H9 (cell line): ENCODE results near the gene COL4A1. TPM values are rescaled to one million over a fixed set of nuclear protein-coding genes. Genes with fewer than 3 reads are reported as not detected.

Experiments
- DNase-seq: peaks from one replicate; pipeline ENCODE4 v3.0.0-alpha.2; 2017
- H2AFZ ChIP-seq: one replicate; pipeline ENCODE4 v1.6.1; 2013; ENCODE audit warnings: mild to moderate bottlenecking, low read length, control low read depth, moderate library complexity
- H2AK5ac ChIP-seq: 2 replicates; pipeline ENCODE4 v1.6.1; 2013; ENCODE audit warnings: low read length, control low read depth, mixed read lengths; ENCODE audit not compliant: insufficient read length
- H2BK120ac ChIP-seq: one replicate; pipeline ENCODE4 v1.6.1; 2013; ENCODE audit warnings: low read depth, mild to moderate bottlenecking, low read length, control low read depth, inconsistent platforms; ENCODE audit not compliant: poor library complexity, severe bottlenecking
- H2BK12ac ChIP-seq: 2 replicates; pipeline ENCODE4 v1.6.1; 2013; ENCODE audit warnings: low read length, control low read depth, mixed read lengths, low read depth; ENCODE audit not compliant: insufficient read length
- H2BK15ac ChIP-seq: 2 replicates; pipeline ENCODE4 v1.6.1; 2013; ENCODE audit warnings: low read depth, low read length, control low read depth
- H2BK20ac ChIP-seq: one replicate; pipeline ENCODE4 v1.6.1; 2013; ENCODE audit warnings: low read depth, mild to moderate bottlenecking, low read length, control low read depth, inconsistent platforms; ENCODE audit not compliant: poor library complexity, severe bottlenecking
- H2BK5ac ChIP-seq: 2 replicates; pipeline ENCODE4 v1.6.1; 2013; ENCODE audit warnings: low read length, control low read depth, mixed read lengths; ENCODE audit not compliant: insufficient read length
- H3K14ac ChIP-seq: 2 replicates; pipeline ENCODE4 v1.6.1; 2013; ENCODE audit warnings: low read length, control low read depth; ENCODE audit not compliant: insufficient read depth
- H3K18ac ChIP-seq: 2 replicates; pipeline ENCODE4 v1.6.1; 2013; ENCODE audit warnings: low read depth, mild to moderate bottlenecking, mixed read lengths, low read length, control low read depth; ENCODE audit not compliant: insufficient read length
- H3K23ac ChIP-seq: 2 replicates; pipeline ENCODE4 v1.6.1; 2013; ENCODE audit warnings: low read length, control low read depth, mixed read lengths, low read depth; ENCODE audit not compliant: insufficient read length
- H3K23me2 ChIP-seq: 2 replicates; pipeline ENCODE4 v1.6.1; 2013; ENCODE audit warnings: low read depth, mild to moderate bottlenecking, mixed read lengths, low read length, control low read depth; ENCODE audit not compliant: insufficient read length, poor library complexity, severe bottlenecking
- H3K27ac ChIP-seq: 2 replicates; pipeline ENCODE4 v1.5.1; 2013; ENCODE audit warnings: low read length, control low read depth, mixed read lengths, low read depth; ENCODE audit not compliant: insufficient read length
- H3K27me3 ChIP-seq: 2 replicates; pipeline ENCODE4 v1.6.1; 2013; ENCODE audit warnings: low read length, control low read depth, inconsistent platforms; ENCODE audit not compliant: insufficient read depth
- H3K4ac ChIP-seq: 2 replicates; pipeline ENCODE4 v1.6.1; 2013; ENCODE audit warnings: low read depth, mild to moderate bottlenecking, control low read depth, inconsistent platforms, low read length, moderate library complexity
- H3K4me1 ChIP-seq: 2 replicates; pipeline ENCODE4 v1.6.1; 2013; ENCODE audit warnings: low read length, control low read depth, inconsistent platforms; ENCODE audit not compliant: insufficient read depth
- H3K4me2 ChIP-seq: 2 replicates; pipeline ENCODE4 v1.6.1; 2013; ENCODE audit warnings: low read length, control low read depth, mixed read lengths; ENCODE audit not compliant: insufficient read length, insufficient read depth
- H3K56ac ChIP-seq: 2 replicates; pipeline ENCODE4 v1.6.1; 2013; ENCODE audit warnings: low read depth, mild to moderate bottlenecking, mixed read lengths, low read length, control low read depth; ENCODE audit not compliant: insufficient read length
- H3K79me1 ChIP-seq: 2 replicates; pipeline ENCODE4 v1.6.1; 2013; ENCODE audit warnings: low read depth, mild to moderate bottlenecking, moderate library complexity, low read length, control low read depth, inconsistent platforms; ENCODE audit not compliant: insufficient read depth, poor library complexity, severe bottlenecking
- H3K79me2 ChIP-seq: 2 replicates; pipeline ENCODE4 v1.6.1; 2013; ENCODE audit warnings: low read length, control low read depth, inconsistent platforms; ENCODE audit not compliant: insufficient read depth
- H3K9ac ChIP-seq: 2 replicates; pipeline ENCODE4 v1.6.1; 2013; ENCODE audit warnings: low read length, control low read depth, mixed read lengths; ENCODE audit not compliant: insufficient read length; ENCODE audit errors: extremely low read depth
- H3K9me3 ChIP-seq: one replicate; pipeline ENCODE4 v1.6.1; 2013; ENCODE audit warnings: low read depth, low read length, inconsistent platforms; ENCODE audit not compliant: control insufficient read depth
- H3T11ph ChIP-seq: one replicate; pipeline ENCODE4 v1.6.1; 2013; ENCODE audit warnings: mild to moderate bottlenecking, low read length, control low read depth, inconsistent platforms
- H4K20me1 ChIP-seq: one replicate; pipeline ENCODE4 v1.6.1; 2013; ENCODE audit not compliant: control insufficient read depth, insufficient read length, insufficient read depth
- H4K5ac ChIP-seq: 2 replicates; pipeline ENCODE4 v1.6.1; 2013; ENCODE audit warnings: low read depth, mild to moderate bottlenecking, mixed read lengths, low read length, control low read depth; ENCODE audit not compliant: insufficient read length
- H4K8ac ChIP-seq: replicated peaks from 2 replicates; pipeline ENCODE4 v1.6.1; 2013; ENCODE audit warnings: low read length, control low read depth, mixed read lengths, low read depth; ENCODE audit not compliant: insufficient read length
- H4K91ac ChIP-seq: 2 replicates; pipeline ENCODE4 v1.6.1; 2013; ENCODE audit warnings: low read depth, mild to moderate bottlenecking, moderate library complexity, mixed read lengths, low read length, control low read depth; ENCODE audit not compliant: insufficient read length
- H3K27ac Mint-ChIP-seq, 3 experiments: 2 replicates in 2 of 3; 3 replicates in 1 of 3; pipeline ENCODE4 v1.8.0; 2020 to 2021; ENCODE audit warnings: mixed read lengths in 3 of 3, mild to moderate bottlenecking in 1 of 3, moderate library complexity in 1 of 3
- H3K27me3 Mint-ChIP-seq: 2 replicates; pipeline ENCODE4 v1.8.0; 2021; ENCODE audit warnings: low read depth, mild to moderate bottlenecking, moderate library complexity, mixed read lengths
- H3K36me3 Mint-ChIP-seq, 3 experiments: 2 replicates in 2 of 3; 3 replicates in 1 of 3; pipeline ENCODE4 v1.8.0; 2020 to 2021; ENCODE audit warnings: low read depth in 3 of 3, mixed read lengths in 3 of 3; ENCODE audit not compliant: insufficient read depth in 1 of 3
- H3K4me1 Mint-ChIP-seq, 2 experiments: 2 replicates each; pipeline ENCODE4 v1.8.0; 2020; ENCODE audit warnings: mixed read lengths in 2 of 2
- H3K4me3 Mint-ChIP-seq, 2 experiments: 2 replicates in 1 of 2; 3 replicates in 1 of 2; pipeline ENCODE4 v1.8.0; 2020 to 2021; ENCODE audit warnings: mild to moderate bottlenecking in 2 of 2, mixed read lengths in 2 of 2, moderate library complexity in 1 of 2
- H3K9me3 Mint-ChIP-seq, 2 experiments: 2 replicates in 1 of 2; 3 replicates in 1 of 2; pipeline ENCODE4 v1.8.0; 2020; ENCODE audit warnings: mild to moderate bottlenecking in 2 of 2, mixed read lengths in 2 of 2, moderate library complexity in 1 of 2
- WGBS: extraction: QIAGEN DNeasy Blood & Tissue Kit; methylation state at CpG from one replicate; pipeline ENCODE4 v1.1.7; 2013; ENCODE audit warnings: missing lambda C conversion rate, low lambda C conversion rate, mixed read lengths; ENCODE audit not compliant: insufficient read length; ENCODE audit errors: extremely low coverage; 5-methylcytosine and 5-hydroxymethylcytosine counted together
- total RNA-seq: library from RNA; stranded (reverse); gene quantifications from 2 replicates; pipeline ENCODE4 v1.2.1, GENCODE V29; 2021
- TF ChIP-seq, protein P1 (sequence below): fragments of 200-600 bp; sonication (generic); conservative IDR thresholded peaks from 3 replicates; pipeline ENCODE4 v1.8.0; 2021; ENCODE audit warnings: antibody characterized with exemption, mild to moderate bottlenecking

The COL4A1 gene
- total RNA-seq, 1 experiment from 2014 or later = 73.1 TPM

DNA sequence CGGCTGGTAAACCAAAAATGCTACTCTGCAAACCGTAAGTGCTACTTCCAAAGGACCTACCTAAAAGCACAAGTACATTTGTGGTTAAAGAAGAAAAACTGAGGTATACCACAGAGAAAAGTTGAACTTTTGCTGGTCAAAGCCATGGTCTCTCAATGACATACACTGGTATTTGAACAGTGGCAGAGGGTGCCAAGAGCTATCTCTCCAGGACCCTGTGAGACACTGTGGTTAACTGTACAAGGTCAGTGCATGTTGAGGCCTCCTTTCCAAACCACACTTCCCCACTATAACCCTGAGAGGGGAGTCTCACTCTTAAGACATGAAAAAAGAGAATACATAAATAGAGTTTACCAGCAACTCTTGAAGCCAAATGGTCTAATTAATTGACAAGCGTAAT is 49.5 kb downstream of the COL4A1 start:
- Histone ChIP-seq H3K27me3 (no peaks in the 10 kb centered on the region), H2AFZ (no peak overlapping the region), H3K79me1 (no peaks in the 10 kb centered on the region), H3K18ac (no peak overlapping the region), H4K91ac (no peak overlapping the region), H4K5ac (no peak overlapping the region), H2BK5ac (no peak overlapping the region), H3T11ph (no peak overlapping the region), H3K14ac (no peak overlapping the region), H3K4me1 (no peaks in the 10 kb centered on the region; the same call in 1 of the 2 replicates), H3K9ac (no peak overlapping the region), H3K79me2 (no peaks in the 10 kb centered on the region; the same call in 1 of the 2 replicates), H3K56ac (no peak overlapping the region), H3K4ac (no peak overlapping the region), H4K20me1 (no peaks in the 10 kb centered on the region), H3K23me2 (no peaks in the 10 kb centered on the region), H3K9me3 (no peaks in the 10 kb centered on the region), H3K4me2 (no peak overlapping the region), H3K27ac (no peak overlapping the region), H2AK5ac (no peak overlapping the region), H2BK20ac (no peak overlapping the region), H4K8ac (no peak overlapping the region), H3K23ac (no peak overlapping the region), H2BK15ac (no peak overlapping the region), H2BK12ac (no peak overlapping the region), H2BK120ac (no peak overlapping the region)
- Mint-ChIP-seq H3K4me1 (peaks cover 24 to 25% of the 10 kb centered on the region in 2 experiments), H3K36me3 (peaks cover 0 to 4% (median 3%) of the 10 kb centered on the region in 3 experiments; a peak in 2 of 7 replicates), H3K9me3 (no peaks in the 10 kb centered on the region), H3K4me3 (no peak overlapping the region), H3K27me3 (peaks cover 2% of the 10 kb centered on the region; the same call in 1 of the 2 replicates), H3K27ac (no peak overlapping the region)
- no CpG with 5 or more reads among the region's 3 CpGs for WGBS
- TF ChIP-seq, protein P1, sequence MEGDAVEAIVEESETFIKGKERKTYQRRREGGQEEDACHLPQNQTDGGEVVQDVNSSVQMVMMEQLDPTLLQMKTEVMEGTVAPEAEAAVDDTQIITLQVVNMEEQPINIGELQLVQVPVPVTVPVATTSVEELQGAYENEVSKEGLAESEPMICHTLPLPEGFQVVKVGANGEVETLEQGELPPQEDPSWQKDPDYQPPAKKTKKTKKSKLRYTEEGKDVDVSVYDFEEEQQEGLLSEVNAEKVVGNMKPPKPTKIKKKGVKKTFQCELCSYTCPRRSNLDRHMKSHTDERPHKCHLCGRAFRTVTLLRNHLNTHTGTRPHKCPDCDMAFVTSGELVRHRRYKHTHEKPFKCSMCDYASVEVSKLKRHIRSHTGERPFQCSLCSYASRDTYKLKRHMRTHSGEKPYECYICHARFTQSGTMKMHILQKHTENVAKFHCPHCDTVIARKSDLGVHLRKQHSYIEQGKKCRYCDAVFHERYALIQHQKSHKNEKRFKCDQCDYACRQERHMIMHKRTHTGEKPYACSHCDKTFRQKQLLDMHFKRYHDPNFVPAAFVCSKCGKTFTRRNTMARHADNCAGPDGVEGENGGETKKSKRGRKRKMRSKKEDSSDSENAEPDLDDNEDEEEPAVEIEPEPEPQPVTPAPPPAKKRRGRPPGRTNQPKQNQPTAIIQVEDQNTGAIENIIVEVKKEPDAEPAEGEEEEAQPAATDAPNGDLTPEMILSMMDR = no peak
- no peak for DNase-seq
